Measurements from ENCODE around the gene PRKCA. TPM values are rescaled to one million over a fixed set of nuclear protein-coding genes. Genes with fewer than 3 reads are reported as not detected.

The PRKCA gene
- total and polyA plus RNA-seq, 4 experiments from 2014 or later, result 1.1 to 107 (median 56.1) TPM

- Histone ChIP-seq H3K4me1 (ENCODE audit: insufficient read depth, low read length) (no peaks in the 10 kb centered on the region), H3K27me3 (ENCODE audit: insufficient read depth, low read length) (no peaks in the 10 kb centered on the region), H3K9me3 (ENCODE audit: control insufficient read depth in 1 of 2, low read length in 2 of 2) (peaks cover 0 to 9% of the 10 kb centered on the region in 2 donors), H3K36me3 (ENCODE audit: insufficient read depth, low read length) (no peaks in the 10 kb centered on the region), H3K27ac (ENCODE audit: low read depth, low read length) (no peak overlapping the region), H3K4me3 (ENCODE audit: low read length in 2 of 2) (no peak overlapping the region)
- no peak for DNase-seq
- ChIA-PET CTCF (ENCODE audit: partially characterized antibody) (no interaction called here), POLR2A (ENCODE audit: partially characterized antibody) (no interaction called here)
- H3K4me3 Mint-ChIP-seq, result no peak overlapping the region
- intact Hi-C loops (cut with micrococcal nuclease), result no loop called here
- H3K27me3 Mint-ChIP-seq, result peaks cover 2 to 4% of the 10 kb centered on the region in 2 donors
- no peak overlapping the region for H3K27ac Mint-ChIP-seq
- peaks cover 0 to 4% (median 0%) of the 10 kb centered on the region in 4 donors for H3K4me1 Mint-ChIP-seq
- peaks cover 0 to 4% of the 10 kb centered on the region in 2 donors for H3K36me3 Mint-ChIP-seq
- peaks cover 0 to 25% (median 15%) of the 10 kb centered on the region in 8 donors for H3K9me3 Mint-ChIP-seq
These were observed 512.2 kb downstream of the PRKCA start for GRCh38 chr17:66814570-66814969.

GRCh38 chr17:66817750-66818149 is 515.3 kb downstream of the PRKCA start:
- no peak overlapping the region for H3K4me3 ChIP-seq (ENCODE audit: low read length in 2 of 2)
- H3K27me3 Mint-ChIP-seq, result peaks cover 2 to 6% of the 10 kb centered on the region in 2 donors
- intact Hi-C loops (cut with micrococcal nuclease), result no loop called here
- H3K4me1 Mint-ChIP-seq, result no peaks in the 10 kb centered on the region
- no peak overlapping the region for H3K4me3 Mint-ChIP-seq
- ChIA-PET POLR2A (ENCODE audit: partially characterized antibody) (no interaction called here), CTCF (ENCODE audit: partially characterized antibody) (no interaction called here)
- H3K27ac Mint-ChIP-seq, result no peak overlapping the region
- peaks cover 0 to 9% of the 10 kb centered on the region in 2 donors for H3K9me3 ChIP-seq (ENCODE audit: control insufficient read depth in 1 of 2, low read length in 2 of 2)
- H3K4me1 ChIP-seq (ENCODE audit: insufficient read depth, low read length), result no peaks in the 10 kb centered on the region
- no peak for DNase-seq
- H3K27me3 ChIP-seq (ENCODE audit: insufficient read depth, low read length), result peaks cover 4% of the 10 kb centered on the region
- peaks cover 0 to 4% of the 10 kb centered on the region in 2 donors for H3K36me3 Mint-ChIP-seq
- no peaks in the 10 kb centered on the region for H3K36me3 ChIP-seq (ENCODE audit: insufficient read depth, low read length)
- H3K9me3 Mint-ChIP-seq, result peaks cover 0 to 30% (median 15%) of the 10 kb centered on the region in 8 donors
- no peak overlapping the region for H3K27ac ChIP-seq (ENCODE audit: low read depth, low read length)

GRCh38 chr17:66819466-66819865 is 517.1 kb downstream of the PRKCA start:
- ChIA-PET POLR2A (ENCODE audit: partially characterized antibody) (no interaction called here), CTCF (ENCODE audit: partially characterized antibody) (no interaction called here)
- peaks cover 0 to 30% (median 15%) of the 10 kb centered on the region in 8 donors for H3K9me3 Mint-ChIP-seq
- H3K36me3 ChIP-seq (ENCODE audit: insufficient read depth, low read length), result no peaks in the 10 kb centered on the region
- H3K27me3 Mint-ChIP-seq, result peaks cover 4 to 8% of the 10 kb centered on the region in 2 donors
- H3K4me1 ChIP-seq (ENCODE audit: insufficient read depth, low read length), result no peaks in the 10 kb centered on the region
- peaks cover 0 to 9% of the 10 kb centered on the region in 2 donors for H3K9me3 ChIP-seq (ENCODE audit: control insufficient read depth in 1 of 2, low read length in 2 of 2)
- H3K36me3 Mint-ChIP-seq, result peaks cover 0 to 4% of the 10 kb centered on the region in 2 donors
- H3K4me3 ChIP-seq (ENCODE audit: low read length in 2 of 2), result no peak overlapping the region
- no peak overlapping the region for H3K27ac Mint-ChIP-seq
- no peak overlapping the region for H3K27ac ChIP-seq (ENCODE audit: low read depth, low read length)
- H3K4me3 Mint-ChIP-seq, result no peak overlapping the region
- H3K27me3 ChIP-seq (ENCODE audit: insufficient read depth, low read length), result peaks cover 4% of the 10 kb centered on the region
- intact Hi-C loops (cut with micrococcal nuclease), result no loop called here
- H3K4me1 Mint-ChIP-seq, result no peaks in the 10 kb centered on the region
- DNase-seq, result no peak

- POLR2A ChIA-PET (ENCODE audit: partially characterized antibody), result no interaction called here
- Mint-ChIP-seq H3K27me3 (peaks cover 5 to 24% of the 10 kb centered on the region in 2 donors), H3K4me3 (no peak overlapping the region), H3K36me3 (peaks cover 0 to 3% of the 10 kb centered on the region in 2 donors), H3K9me3 (peaks cover 0 to 22% (median 18%) of the 10 kb centered on the region in 8 donors), H3K27ac (no peak overlapping the region), H3K4me1 (no peaks in the 10 kb centered on the region)
- intact Hi-C loops (cut with micrococcal nuclease), result no loop called here
- CTCF ChIA-PET (ENCODE audit: partially characterized antibody), result no interaction called here
- no peak overlapping the region for H3K27ac ChIP-seq (ENCODE audit: low read depth, low read length)
- no peaks in the 10 kb centered on the region for H3K4me1 ChIP-seq (ENCODE audit: insufficient read depth, low read length)
- DNase-seq, result no peak
- H3K9me3 ChIP-seq (ENCODE audit: control insufficient read depth in 1 of 2, low read length in 2 of 2), result peaks cover 0 to 9% of the 10 kb centered on the region in 2 donors
- peaks cover 4% of the 10 kb centered on the region for H3K27me3 ChIP-seq (ENCODE audit: insufficient read depth, low read length)
- H3K36me3 ChIP-seq (ENCODE audit: insufficient read depth, low read length), result no peaks in the 10 kb centered on the region
- no peak overlapping the region for H3K4me3 ChIP-seq (ENCODE audit: low read length in 2 of 2)
These were observed 519.6 kb downstream of the PRKCA start for GRCh38 chr17:66822009-66822408.

- H3K36me3 ChIP-seq (ENCODE audit: insufficient read depth, low read length), result no peaks in the 10 kb centered on the region
- peaks cover 27 to 56% of the 10 kb centered on the region in 2 donors for H3K27me3 Mint-ChIP-seq
These were observed 524.4 kb downstream of the PRKCA start for GRCh38 chr17:66826856-66827255.

GRCh38 chr17:66829386-66829864 is 527.0 kb downstream of the PRKCA start:
- ChIA-PET CTCF (ENCODE audit: partially characterized antibody) (no interaction called here), POLR2A (ENCODE audit: partially characterized antibody) (no interaction called here)
- Mint-ChIP-seq H3K27ac (peak overlapping the region in 1 of 7 donors; percentile 55), H3K4me1 (peaks cover 0 to 4% (median 0%) of the 10 kb centered on the region in 4 donors), H3K27me3 (peaks cover 47 to 68% of the 10 kb centered on the region in 2 donors), H3K36me3 (peaks cover 0 to 3% of the 10 kb centered on the region in 2 donors), H3K9me3 (peaks cover 0 to 10% (median 4%) of the 10 kb centered on the region in 8 donors), H3K4me3 (peak overlapping the region in 1 of 8 donors; percentile 26)
- Histone ChIP-seq H3K9me3 (ENCODE audit: control insufficient read depth in 1 of 2, low read length in 2 of 2) (no peaks in the 10 kb centered on the region), H3K4me1 (ENCODE audit: insufficient read depth, low read length) (no peaks in the 10 kb centered on the region), H3K27me3 (ENCODE audit: insufficient read depth, low read length) (peaks cover 10% of the 10 kb centered on the region), H3K27ac (ENCODE audit: low read depth, low read length) (no peak overlapping the region), H3K4me3 (ENCODE audit: low read length in 2 of 2) (no peak overlapping the region), H3K36me3 (ENCODE audit: insufficient read depth, low read length) (no peaks in the 10 kb centered on the region)
- peak in 2 of 5 donors; percentile 15 to 16 for DNase-seq
- intact Hi-C loops (cut with micrococcal nuclease), result no loop called here

More at GRCh38 chr17:66826856-66827255, 524.4 kb downstream of the PRKCA start:
- H3K27ac Mint-ChIP-seq, result no peak overlapping the region
- CTCF ChIA-PET (ENCODE audit: partially characterized antibody), result no interaction called here
- POLR2A ChIA-PET (ENCODE audit: partially characterized antibody), result no interaction called here
- H3K4me3 Mint-ChIP-seq, result no peak overlapping the region
- DNase-seq, result no peak
- peaks cover 0 to 8% (median 4%) of the 10 kb centered on the region in 8 donors for H3K9me3 Mint-ChIP-seq
- peaks cover 0 to 3% of the 10 kb centered on the region in 2 donors for H3K36me3 Mint-ChIP-seq
- Histone ChIP-seq H3K27ac (ENCODE audit: low read depth, low read length) (no peak overlapping the region), H3K9me3 (ENCODE audit: control insufficient read depth in 1 of 2, low read length in 2 of 2) (no peaks in the 10 kb centered on the region), H3K27me3 (ENCODE audit: insufficient read depth, low read length) (peaks cover 6% of the 10 kb centered on the region), H3K4me3 (ENCODE audit: low read length in 2 of 2) (no peak overlapping the region), H3K4me1 (ENCODE audit: insufficient read depth, low read length) (no peaks in the 10 kb centered on the region)
- peaks cover 0 to 4% (median 0%) of the 10 kb centered on the region in 4 donors for H3K4me1 Mint-ChIP-seq
- intact Hi-C loops (cut with micrococcal nuclease), result no loop called here

- Histone ChIP-seq H3K27ac (ENCODE audit: low read depth, low read length) (no peak overlapping the region), H3K9me3 (ENCODE audit: control insufficient read depth in 1 of 2, low read length in 2 of 2) (no peaks in the 10 kb centered on the region), H3K4me1 (ENCODE audit: insufficient read depth, low read length) (no peaks in the 10 kb centered on the region), H3K4me3 (ENCODE audit: low read length in 2 of 2) (no peak overlapping the region), H3K36me3 (ENCODE audit: insufficient read depth, low read length) (no peaks in the 10 kb centered on the region), H3K27me3 (ENCODE audit: insufficient read depth, low read length) (peaks cover 13% of the 10 kb centered on the region)
- Mint-ChIP-seq H3K27ac (no peak overlapping the region), H3K36me3 (peaks cover 0 to 3% of the 10 kb centered on the region in 2 donors), H3K27me3 (peaks cover 47 to 66% of the 10 kb centered on the region in 2 donors), H3K4me3 (peak overlapping the region in 1 of 8 donors; percentile 26), H3K4me1 (peaks cover 0 to 4% (median 0%) of the 10 kb centered on the region in 4 donors), H3K9me3 (peaks cover 0 to 10% (median 4%) of the 10 kb centered on the region in 8 donors)
- no peak for DNase-seq
- ChIA-PET POLR2A (ENCODE audit: partially characterized antibody) (no interaction called here), CTCF (ENCODE audit: partially characterized antibody) (no interaction called here)
- intact Hi-C loops (cut with micrococcal nuclease), result no loop called here
These were observed 527.5 kb downstream of the PRKCA start for GRCh38 chr17:66829883-66830282.

Measured in CD4-positive, alpha-beta memory T cell (primary cell).